ENCODE measurements around the gene KCNIP1.

KCNIP1 gene

GRCh38 chr5:170640731-170641588 lies 137.1 kb downstream of the KCNIP1 start:
- Histone ChIP-seq H3F3A (ENCODE audit: insufficient read depth) (no peaks in the 10 kb centered on the region), H3K9ac (ENCODE audit: low read length) (no peak overlapping the region), H3K9me2 (replicated peaks; ENCODE audit: insufficient read depth, low read length) (no peaks in the 10 kb centered on the region), H3K27me3 (ENCODE audit: low read length) (no peaks in the 10 kb centered on the region), H2AFZ (ENCODE audit: low read depth, low read length, severe bottlenecking) (no peak overlapping the region), H3K79me2 (ENCODE audit: insufficient read depth, low read length) (no peaks in the 10 kb centered on the region), H3K36me3 (ENCODE audit: low read length) (no peaks in the 10 kb centered on the region), H3K4me2 (ENCODE audit: low read depth, low read length, poor library complexity, severe bottlenecking) (no peak overlapping the region), H3K9me3 (ENCODE audit: insufficient read depth, low read length) (no peaks in the 10 kb centered on the region), H4K20me1 (ENCODE audit: low read depth, low read length) (no peaks in the 10 kb centered on the region), H3K27ac (ENCODE audit: low read depth, low read length) (no peak overlapping the region), H3K4me3 (ENCODE audit: insufficient read depth, low read length, poor library complexity, severe bottlenecking) (no peak overlapping the region)
- no peak for TF ChIP-seq CTCF (IDR thresholded peaks at IDR 0.05; ENCODE audit: insufficient read depth, low read length, poor library complexity, severe bottlenecking)
- TF ChIP-seq EZH2phosphoT487 (conservative IDR thresholded peaks at IDR 0.05; ENCODE audit: low read length), result no peak

GRCh38 chr5:170641589-170642031 lies 137.8 kb downstream of the KCNIP1 start:
- Histone ChIP-seq H3K9ac (ENCODE audit: low read length) (no peak overlapping the region), H2AFZ (ENCODE audit: low read depth, low read length, severe bottlenecking) (no peak overlapping the region), H3K36me3 (ENCODE audit: low read length) (no peaks in the 10 kb centered on the region), H4K20me1 (ENCODE audit: low read depth, low read length) (no peaks in the 10 kb centered on the region), H3K79me2 (ENCODE audit: insufficient read depth, low read length) (no peaks in the 10 kb centered on the region), H3K4me3 (ENCODE audit: insufficient read depth, low read length, poor library complexity, severe bottlenecking) (no peak overlapping the region), H3K27ac (ENCODE audit: low read depth, low read length) (no peak overlapping the region), H3F3A (ENCODE audit: insufficient read depth) (no peaks in the 10 kb centered on the region), H3K9me2 (replicated peaks; ENCODE audit: insufficient read depth, low read length) (no peaks in the 10 kb centered on the region), H3K27me3 (ENCODE audit: low read length) (no peaks in the 10 kb centered on the region), H3K4me2 (ENCODE audit: low read depth, low read length, poor library complexity, severe bottlenecking) (no peak overlapping the region), H3K9me3 (ENCODE audit: insufficient read depth, low read length) (no peaks in the 10 kb centered on the region)
- TF ChIP-seq EZH2phosphoT487 (conservative IDR thresholded peaks at IDR 0.05; ENCODE audit: low read length), result no peak
- TF ChIP-seq CTCF (IDR thresholded peaks at IDR 0.05; ENCODE audit: insufficient read depth, low read length, poor library complexity, severe bottlenecking), result no peak

GRCh38 chr5:170642066-170642735 lies 138.4 kb downstream of the KCNIP1 start:
- no peaks in the 10 kb centered on the region for H3K79me2 ChIP-seq (ENCODE audit: insufficient read depth, low read length)
- H3K27me3 ChIP-seq (ENCODE audit: low read length), result no peaks in the 10 kb centered on the region
- no peaks in the 10 kb centered on the region for H3K9me2 ChIP-seq (replicated peaks; ENCODE audit: insufficient read depth, low read length)
- no peak overlapping the region for H3K4me3 ChIP-seq (ENCODE audit: insufficient read depth, low read length, poor library complexity, severe bottlenecking)
- H2AFZ ChIP-seq (ENCODE audit: low read depth, low read length, severe bottlenecking), result no peak overlapping the region
- TF ChIP-seq EZH2phosphoT487 (conservative IDR thresholded peaks at IDR 0.05; ENCODE audit: low read length), result no peak
- no peak for TF ChIP-seq CTCF (IDR thresholded peaks at IDR 0.05; ENCODE audit: insufficient read depth, low read length, poor library complexity, severe bottlenecking)
- no peaks in the 10 kb centered on the region for H4K20me1 ChIP-seq (ENCODE audit: low read depth, low read length)
- no peaks in the 10 kb centered on the region for H3F3A ChIP-seq (ENCODE audit: insufficient read depth)
- no peak overlapping the region for H3K27ac ChIP-seq (ENCODE audit: low read depth, low read length)
- no peaks in the 10 kb centered on the region for H3K36me3 ChIP-seq (ENCODE audit: low read length)
- H3K4me2 ChIP-seq (ENCODE audit: low read depth, low read length, poor library complexity, severe bottlenecking), result no peak overlapping the region
- no peak overlapping the region for H3K9ac ChIP-seq (ENCODE audit: low read length)
- no peaks in the 10 kb centered on the region for H3K9me3 ChIP-seq (ENCODE audit: insufficient read depth, low read length)

Measured in SU-DHL-6 (cell line).